GM19455 (cell line): ENCODE results near the gene CEP152.
A peak's percentile ranks its signal among the peaks of the same experiment; 100 is the strongest.
"Not testable (repeated sequence)": the region's sequence is repeated elsewhere in the genome, so short reads cannot be mapped to it uniquely, and the experiment has no call there.

ENCODE experiments used
- ATAC-seq: cut with Tn5 transposase; IDR thresholded peaks from one replicate; pipeline ENCODE4 v1.9.1; 2021; ENCODE audit not compliant: unreplicated experiment

Gene CEP152

GRCh38 chr15:48805591-48805990, 5.3 kb downstream of the CEP152 start:
- no peak for ATAC-seq

GRCh38 chr15:48803877-48804276, 7.0 kb downstream of the CEP152 start:
- ATAC-seq: no peak

GRCh38 chr15:48802867-48803266, 8.0 kb downstream of the CEP152 start:
- ATAC-seq: no peak

- ATAC-seq: no peak
Measured at GRCh38 chr15:48802257-48802656, 8.6 kb downstream of the CEP152 start.

GRCh38 chr15:48800811-48801455, 9.9 kb downstream of the CEP152 start:
- no peak for ATAC-seq

- no peak for ATAC-seq
Measured at GRCh38 chr15:48800245-48800644, 10.6 kb downstream of the CEP152 start.

GRCh38 chr15:48798319-48798718, 12.6 kb downstream of the CEP152 start:
- ATAC-seq: no peak

- ATAC-seq: no peak
Measured at GRCh38 chr15:48796930-48797329, 13.9 kb downstream of the CEP152 start.

GRCh38 chr15:48796521-48796920, 14.3 kb downstream of the CEP152 start:
- ATAC-seq: no peak

- ATAC-seq: no peak
Measured at GRCh38 chr15:48795901-48796300, 15.0 kb downstream of the CEP152 start.

GRCh38 chr15:48794697-48795134, 16.2 kb downstream of the CEP152 start:
- peak; percentile 98 for ATAC-seq

GRCh38 chr15:48792408-48792807, 18.5 kb downstream of the CEP152 start:
- ATAC-seq: no peak

- not testable (repeated sequence) for ATAC-seq
Measured at GRCh38 chr15:48790466-48791115, 20.3 kb downstream of the CEP152 start.

GRCh38 chr15:48785712-48786111, 25.2 kb downstream of the CEP152 start:
- ATAC-seq: no peak

GRCh38 chr15:48785195-48785594, 25.7 kb downstream of the CEP152 start:
- no peak for ATAC-seq

GRCh38 chr15:48784756-48785155, 26.1 kb downstream of the CEP152 start:
- no peak for ATAC-seq

GRCh38 chr15:48782911-48783310, 28.0 kb downstream of the CEP152 start:
- no peak for ATAC-seq

GRCh38 chr15:48781481-48782081, 29.3 kb downstream of the CEP152 start:
- no peak for ATAC-seq

- no peak for ATAC-seq
Measured at GRCh38 chr15:48781017-48781416, 29.9 kb downstream of the CEP152 start.

- no peak for ATAC-seq
Measured at GRCh38 chr15:48778331-48778730, 32.5 kb downstream of the CEP152 start.

GRCh38 chr15:48777645-48778330, 33.1 kb downstream of the CEP152 start:
- ATAC-seq: no peak

GRCh38 chr15:48775546-48775945, 35.3 kb downstream of the CEP152 start:
- no peak for ATAC-seq
